ENCODE results near the gene MVB12B.
A peak's percentile ranks its signal among the peaks of the same experiment; 100 is the strongest.

- peak; percentile 19; the same call in 1 of the 2 replicates for TF ChIP-seq CTCF (IDR thresholded peaks at IDR 0.05; ENCODE audit: low read depth, low read length)
- no peak for TF ChIP-seq EZH2phosphoT487 (IDR thresholded peaks at IDR 0.05; ENCODE audit: low read depth)
These were observed 531 bp downstream of the MVB12B start for GRCh38 chr9:126327006-126327713.

All from OCI-LY3 (cell line).